GM18507 (cell line): Measurements from ENCODE around the gene LRRC3.
"Not testable (repeated sequence)": the region's sequence is repeated elsewhere in the genome, so short reads cannot be mapped to it uniquely, and the experiment has no call there.

Experiments used
- DNase-seq: peaks from one replicate; pipeline ENCODE4 v3.0.0; 2011; ENCODE audit warnings: low read depth; ENCODE audit not compliant: insufficient read length; ENCODE audit errors: extremely low spot score
- FAIRE-seq: peaks from 2 replicates; lab custom pipeline; 2011; peaks lifted over from hg19 to GRCh38; lab: Jason Lieb, UNC

Gene LRRC3

GRCh38 chr21:44473915-44474555 is 18.7 kb downstream of the LRRC3 start:
- FAIRE-seq (no peak), DNase-seq (no peak)

- no peak for FAIRE-seq
- DNase-seq: no peak
These were observed 20.0 kb downstream of the LRRC3 start for GRCh38 chr21:44475266-44475845.

GRCh38 chr21:44477131-44477530 is 21.8 kb downstream of the LRRC3 start:
- DNase-seq: no peak
- FAIRE-seq: no peak

GRCh38 chr21:44477712-44478111 is 22.4 kb downstream of the LRRC3 start:
- DNase-seq (no peak), FAIRE-seq (no peak)

GRCh38 chr21:44478124-44478800 is 23.0 kb downstream of the LRRC3 start:
- no peak for FAIRE-seq

GRCh38 chr21:44478801-44479167 is 23.5 kb downstream of the LRRC3 start:
- FAIRE-seq (no peak), DNase-seq (no peak)

More at GRCh38 chr21:44478124-44478800, 23.0 kb downstream of the LRRC3 start:
- DNase-seq: no peak

GRCh38 chr21:44479556-44480199 is 24.4 kb downstream of the LRRC3 start:
- DNase-seq, FAIRE-seq: not testable (repeated sequence)

GRCh38 chr21:44480200-44481053 is 25.1 kb downstream of the LRRC3 start:
- DNase-seq (no peak), FAIRE-seq (no peak)

GRCh38 chr21:44482581-44483287 is 27.4 kb downstream of the LRRC3 start:
- no peak for DNase-seq
- FAIRE-seq: no peak

- no peak for DNase-seq
- no peak for FAIRE-seq
These were observed 28.3 kb downstream of the LRRC3 start for GRCh38 chr21:44483288-44484237.

- DNase-seq (no peak), FAIRE-seq (no peak)
These were observed 29.4 kb downstream of the LRRC3 start for GRCh38 chr21:44484498-44485253.

GRCh38 chr21:44485254-44485793 is 30.0 kb downstream of the LRRC3 start:
- no peak for DNase-seq
- no peak for FAIRE-seq

- DNase-seq: no peak
- no peak for FAIRE-seq
These were observed 30.5 kb downstream of the LRRC3 start for GRCh38 chr21:44485796-44486195.

GRCh38 chr21:44486302-44486701 is 31.0 kb downstream of the LRRC3 start:
- FAIRE-seq (no peak), DNase-seq (no peak)

GRCh38 chr21:44487831-44488230 is 32.5 kb downstream of the LRRC3 start:
- FAIRE-seq: no peak

GRCh38 chr21:44489962-44490361 is 34.7 kb downstream of the LRRC3 start:
- FAIRE-seq (no peak), DNase-seq (no peak)

More at GRCh38 chr21:44487831-44488230, 32.5 kb downstream of the LRRC3 start:
- DNase-seq: no peak

GRCh38 chr21:44490405-44490804 is 35.1 kb downstream of the LRRC3 start:
- FAIRE-seq (no peak), DNase-seq (no peak)
